Measurements from ENCODE around the gene TRIO.

DNA sequence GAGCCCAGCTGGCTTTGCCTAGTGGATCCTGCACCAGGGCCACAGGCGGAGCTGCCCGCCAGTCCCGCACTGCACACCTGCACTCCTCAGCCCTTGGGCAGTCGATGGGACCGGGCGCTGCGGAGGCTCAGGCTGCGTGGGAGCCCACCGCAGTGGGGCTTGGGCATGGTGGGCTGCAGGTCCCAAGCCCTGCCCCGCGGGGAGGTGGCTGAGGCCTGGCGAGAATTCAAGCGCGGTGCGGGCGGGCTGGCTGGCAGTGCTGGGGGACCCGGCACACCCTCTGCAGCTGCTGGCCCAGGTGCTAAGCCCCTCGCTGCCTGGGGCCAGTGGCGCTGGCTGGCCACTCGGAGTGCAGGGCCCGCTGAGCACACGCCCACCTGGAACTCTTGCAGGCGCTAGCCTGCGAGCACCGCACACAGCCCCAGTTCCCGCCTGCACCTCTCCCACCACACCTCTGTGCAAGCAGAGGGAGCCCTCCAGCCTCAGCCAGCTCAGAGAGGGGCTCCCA, 312.7 kb downstream of the TRIO start:
- TF ChIP-seq, protein P1, sequence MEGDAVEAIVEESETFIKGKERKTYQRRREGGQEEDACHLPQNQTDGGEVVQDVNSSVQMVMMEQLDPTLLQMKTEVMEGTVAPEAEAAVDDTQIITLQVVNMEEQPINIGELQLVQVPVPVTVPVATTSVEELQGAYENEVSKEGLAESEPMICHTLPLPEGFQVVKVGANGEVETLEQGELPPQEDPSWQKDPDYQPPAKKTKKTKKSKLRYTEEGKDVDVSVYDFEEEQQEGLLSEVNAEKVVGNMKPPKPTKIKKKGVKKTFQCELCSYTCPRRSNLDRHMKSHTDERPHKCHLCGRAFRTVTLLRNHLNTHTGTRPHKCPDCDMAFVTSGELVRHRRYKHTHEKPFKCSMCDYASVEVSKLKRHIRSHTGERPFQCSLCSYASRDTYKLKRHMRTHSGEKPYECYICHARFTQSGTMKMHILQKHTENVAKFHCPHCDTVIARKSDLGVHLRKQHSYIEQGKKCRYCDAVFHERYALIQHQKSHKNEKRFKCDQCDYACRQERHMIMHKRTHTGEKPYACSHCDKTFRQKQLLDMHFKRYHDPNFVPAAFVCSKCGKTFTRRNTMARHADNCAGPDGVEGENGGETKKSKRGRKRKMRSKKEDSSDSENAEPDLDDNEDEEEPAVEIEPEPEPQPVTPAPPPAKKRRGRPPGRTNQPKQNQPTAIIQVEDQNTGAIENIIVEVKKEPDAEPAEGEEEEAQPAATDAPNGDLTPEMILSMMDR (IDR thresholded peaks at IDR 0.05): no peak
- TF ChIP-seq POLR2A (IDR thresholded peaks at IDR 0.05): no peak
